GM11168 (cell line): Measurements from ENCODE around the gene HPS1.

Source experiments
- in situ Hi-C: fragments of 300-500 bp; cut with MboI; formaldehyde crosslinking; loops from one replicate; pipeline ENCODE4 v1.12.0; 2022; ENCODE audit warnings: low sequenced_read_pairs; ENCODE audit not compliant: unreplicated experiment

HPS1 gene

GRCh38 chr10:98373260-98374040 is 73.3 kb downstream of the HPS1 start:
- in situ Hi-C loops = no loop called here

GRCh38 chr10:98370831-98371820 is 75.6 kb downstream of the HPS1 start:
- in situ Hi-C loops = no loop called here

DNA sequence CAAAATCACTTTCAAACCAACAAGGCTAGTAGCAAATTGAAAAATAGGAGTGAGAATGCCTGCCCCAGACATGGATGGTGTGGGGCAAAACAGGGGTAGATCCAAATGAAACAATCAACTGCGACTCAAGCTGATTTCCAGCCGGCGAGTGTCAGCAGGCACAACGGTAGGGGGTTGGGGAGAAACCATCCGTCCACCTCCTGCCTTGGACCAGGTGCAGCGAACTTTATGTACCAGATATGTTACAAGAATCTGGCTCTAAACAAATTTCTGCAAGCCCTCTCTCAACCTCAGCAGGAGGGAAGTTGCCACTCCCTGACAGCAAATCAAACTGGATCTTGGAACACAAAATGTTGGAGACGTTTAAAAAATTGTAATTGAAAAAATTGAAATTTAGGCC is 76.9 kb downstream of the HPS1 start:
- in situ Hi-C loops = no loop called here

DNA sequence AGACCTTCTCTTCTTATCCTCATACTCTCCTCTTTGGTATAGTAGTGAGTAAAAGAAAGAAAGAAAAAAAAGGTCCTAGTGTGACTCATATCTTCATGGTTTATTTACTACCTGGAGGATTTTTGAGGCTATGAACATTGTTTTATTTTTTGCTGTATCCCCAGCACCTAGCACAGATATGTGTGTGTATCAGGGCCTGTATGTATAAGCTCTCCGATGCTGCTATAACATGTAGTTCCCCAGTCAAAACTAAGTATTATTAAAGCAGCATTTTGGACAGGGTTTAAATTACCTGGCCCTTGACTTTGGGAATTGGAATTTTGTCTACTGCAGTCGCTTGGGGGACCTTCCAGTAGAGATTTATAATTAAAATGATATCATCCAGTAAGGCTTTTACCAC is 78.1 kb downstream of the HPS1 start:
- in situ Hi-C loops = no loop called here

DNA sequence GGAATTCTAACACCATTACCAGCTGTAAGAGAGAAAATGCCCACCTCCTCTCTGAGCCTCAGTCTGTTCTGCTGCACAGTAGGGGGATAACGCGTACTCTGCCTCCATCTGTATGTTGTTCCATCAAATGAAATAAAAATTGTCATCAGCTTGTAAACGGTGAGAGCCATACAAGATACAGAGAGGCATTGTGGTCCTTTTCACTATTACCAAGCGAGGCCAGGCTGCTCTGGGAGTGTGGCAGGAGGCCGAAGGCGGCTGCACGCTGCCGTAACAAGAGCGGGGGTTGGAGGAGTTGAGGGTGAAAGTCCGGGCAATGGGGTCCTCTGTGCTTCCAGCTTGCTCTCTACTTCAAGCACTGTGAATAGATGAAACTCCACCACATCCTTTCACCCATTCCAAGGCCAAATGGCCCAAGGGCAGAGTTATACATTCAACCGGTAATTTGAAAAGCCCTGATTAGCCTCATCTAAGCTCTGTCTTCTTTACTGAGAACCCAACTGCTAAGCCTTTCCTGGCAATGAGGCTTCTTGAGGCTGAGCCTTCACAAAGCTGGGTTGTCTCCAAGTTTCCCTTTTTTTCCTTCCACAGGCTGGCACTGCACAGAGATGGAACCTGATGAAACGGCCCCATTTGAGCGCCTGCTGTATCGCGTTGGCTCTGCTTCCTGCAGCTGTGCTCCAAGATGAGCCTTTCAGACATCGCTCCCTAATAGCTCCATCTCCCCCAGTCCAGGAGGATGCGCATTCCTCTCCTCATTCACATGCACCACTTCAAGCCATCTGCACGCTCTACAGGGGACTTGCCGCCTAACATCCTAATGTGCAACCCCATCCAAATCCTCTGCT is 78.9 kb downstream of the HPS1 start:
- in situ Hi-C loops = no loop called here
